SK-N-MC (cell line): ENCODE data around the gene CCDC196.

Source experiments
- EZH2 ChIP-seq: fragments of 200-600 bp; sonication (generic); IDR thresholded peaks from one replicate; pipeline ENCODE4 v1.6.1; 2017; ENCODE audit warnings: antibody characterized with exemption
- POLR2AphosphoS5 ChIP-seq: IDR thresholded peaks from 2 replicates; pipeline ENCODE4 v1.6.1; 2012; ENCODE audit warnings: mild to moderate bottlenecking, low read depth, low read length, borderline replicate concordance

DNA sequence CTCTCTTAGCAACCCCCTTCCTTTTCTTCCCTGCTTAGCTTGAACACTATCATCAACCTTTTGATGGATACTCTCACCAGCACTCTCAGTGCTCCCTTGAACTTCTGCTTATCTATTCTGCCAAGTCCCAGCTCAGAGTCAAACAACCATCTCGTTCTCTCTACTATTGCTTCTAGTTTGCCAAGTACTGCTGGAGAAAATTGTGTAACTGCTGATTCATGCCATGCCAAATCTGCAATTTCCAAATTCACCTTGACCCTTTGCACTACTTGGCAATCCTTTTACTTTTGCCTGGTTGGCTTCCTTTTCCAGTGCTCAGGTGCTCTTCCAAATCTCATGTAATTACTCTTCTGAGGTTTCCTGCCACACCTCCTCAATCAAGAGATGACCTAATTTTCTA is 2.8 kb upstream of the CCDC196 start:
- TF ChIP-seq POLR2AphosphoS5 = no peak
- no peak for TF ChIP-seq EZH2
